NT2/D1 (cell line): ENCODE data around the gene MYO7B.

Experiments used
- DNase-seq: peaks from one replicate; pipeline ENCODE4 v3.0.0-alpha.2; 2011; ENCODE audit warnings: low read depth, low spot score
- H3K27me3 ChIP-seq: 2 replicates; pipeline ENCODE4 v1.6.0; 2011; ENCODE audit warnings: mild to moderate bottlenecking; ENCODE audit not compliant: insufficient read length, insufficient read depth
- H3K36me3 ChIP-seq: 2 replicates; pipeline ENCODE4 v1.6.1; 2011; ENCODE audit warnings: mild to moderate bottlenecking, low read length, mixed read lengths; ENCODE audit not compliant: insufficient read depth, insufficient read length
- H3K4me1 ChIP-seq: 2 replicates; pipeline ENCODE4 v1.5.1; 2011; ENCODE audit not compliant: insufficient read depth, insufficient read length
- H3K4me3 ChIP-seq: 2 replicates; pipeline ENCODE4 v1.5.1; 2011; ENCODE audit warnings: low read depth; ENCODE audit not compliant: insufficient read length
- H3K9ac ChIP-seq: 2 replicates; pipeline ENCODE4 v1.6.0; 2011; ENCODE audit warnings: low read depth; ENCODE audit not compliant: insufficient read length
- H3K9me3 ChIP-seq: 2 replicates; pipeline ENCODE4 v1.5.1; 2011; ENCODE audit warnings: mild to moderate bottlenecking, low read length; ENCODE audit not compliant: insufficient read depth
- SUZ12 ChIP-seq: IDR thresholded peaks from 2 replicates; pipeline ENCODE4 v1.6.1; 2011; ENCODE audit not compliant: insufficient read length, insufficient read depth; ENCODE audit errors: extremely low read depth
- YY1 ChIP-seq: IDR thresholded peaks from 2 replicates; pipeline ENCODE4 v1.6.1; 2011; ENCODE audit not compliant: insufficient read length, insufficient read depth
- ZNF274 ChIP-seq: IDR thresholded peaks from 2 replicates; pipeline ENCODE4 v1.6.1; 2011; ENCODE audit warnings: mild to moderate bottlenecking, low read depth, low read length

Gene MYO7B

GRCh38 chr2:127627740-127628571, 92.5 kb downstream of the MYO7B start:
- Histone ChIP-seq H3K27me3 (no peaks in the 10 kb centered on the region), H3K36me3 (no peaks in the 10 kb centered on the region), H3K4me1 (no peaks in the 10 kb centered on the region), H3K9ac (no peak overlapping the region), H3K9me3 (no peaks in the 10 kb centered on the region), H3K4me3 (no peak overlapping the region)
- no peak for DNase-seq
- TF ChIP-seq SUZ12 (no peak), YY1 (no peak), ZNF274 (no peak)

GRCh38 chr2:127628767-127629614, 93.5 kb downstream of the MYO7B start:
- no peaks in the 10 kb centered on the region for H3K9me3 ChIP-seq
- no peak for DNase-seq
- peaks cover 3% of the 10 kb centered on the region for H3K4me1 ChIP-seq
- TF ChIP-seq ZNF274 (no peak), YY1 (no peak), SUZ12 (no peak)
- no peaks in the 10 kb centered on the region for H3K27me3 ChIP-seq
- H3K36me3 ChIP-seq: no peaks in the 10 kb centered on the region
- no peak overlapping the region for H3K4me3 ChIP-seq
- no peak overlapping the region for H3K9ac ChIP-seq

GRCh38 chr2:127629637-127630036, 94.2 kb downstream of the MYO7B start:
- Histone ChIP-seq H3K27me3 (no peaks in the 10 kb centered on the region), H3K4me1 (peaks cover 3% of the 10 kb centered on the region), H3K9ac (no peak overlapping the region), H3K9me3 (no peaks in the 10 kb centered on the region), H3K4me3 (no peak overlapping the region), H3K36me3 (no peaks in the 10 kb centered on the region)
- DNase-seq: no peak
- TF ChIP-seq SUZ12 (no peak), YY1 (no peak), ZNF274 (no peak)

- no peaks in the 10 kb centered on the region for H3K36me3 ChIP-seq
- peaks cover 3% of the 10 kb centered on the region for H3K4me1 ChIP-seq
- no peaks in the 10 kb centered on the region for H3K27me3 ChIP-seq
- no peak for TF ChIP-seq ZNF274
- no peak for TF ChIP-seq YY1
- no peak for TF ChIP-seq SUZ12
- no peak overlapping the region for H3K4me3 ChIP-seq
- no peaks in the 10 kb centered on the region for H3K9me3 ChIP-seq
- no peak for DNase-seq
- no peak overlapping the region for H3K9ac ChIP-seq
Observed at GRCh38 chr2:127630096-127630863, 94.8 kb downstream of the MYO7B start.

GRCh38 chr2:127630864-127631540, 95.5 kb downstream of the MYO7B start:
- Histone ChIP-seq H3K4me3 (no peak overlapping the region), H3K9me3 (no peaks in the 10 kb centered on the region), H3K9ac (no peak overlapping the region), H3K36me3 (peaks cover under 1% of the 10 kb centered on the region), H3K27me3 (no peaks in the 10 kb centered on the region), H3K4me1 (peaks cover 4% of the 10 kb centered on the region)
- DNase-seq: no peak
- no peak for TF ChIP-seq ZNF274

GRCh38 chr2:127631541-127631996, 96.1 kb downstream of the MYO7B start:
- DNase-seq: no peak
- Histone ChIP-seq H3K4me1 (peaks cover 9% of the 10 kb centered on the region), H3K9me3 (no peaks in the 10 kb centered on the region), H3K27me3 (no peaks in the 10 kb centered on the region), H3K36me3 (peaks cover 6% of the 10 kb centered on the region), H3K4me3 (no peak overlapping the region), H3K9ac (no peak overlapping the region)
- TF ChIP-seq SUZ12 (no peak), YY1 (no peak), ZNF274 (no peak)
